HG03066 (cell line): Measurements from ENCODE around the gene PTPRH.

ENCODE experiments used
- ATAC-seq: cut with Tn5 transposase; IDR thresholded peaks from one replicate; pipeline ENCODE4 v1.9.1; 2021; ENCODE audit warnings: low read depth; ENCODE audit not compliant: unreplicated experiment

PTPRH gene

DNA sequence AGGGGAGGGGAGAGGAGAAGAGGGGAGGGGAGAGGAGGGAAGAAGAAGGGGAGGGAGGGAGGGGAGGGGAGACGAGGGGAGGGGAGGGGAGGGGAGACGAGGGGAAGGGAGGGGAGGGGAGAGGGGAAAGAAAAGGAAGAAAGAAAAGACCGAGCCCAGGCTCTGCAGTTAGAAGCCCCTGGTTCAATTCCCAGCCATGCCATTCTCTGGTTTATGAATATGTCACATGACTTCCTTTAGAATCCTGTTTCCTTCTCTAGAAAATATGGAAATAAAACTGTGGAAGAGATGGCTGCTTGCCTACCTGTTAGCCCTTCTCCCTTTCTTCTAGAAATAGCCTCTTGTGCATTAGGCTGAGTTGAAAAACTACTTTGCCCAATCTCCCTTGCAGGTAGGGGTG is 74.6 kb downstream of the PTPRH start:
- no peak for ATAC-seq

DNA sequence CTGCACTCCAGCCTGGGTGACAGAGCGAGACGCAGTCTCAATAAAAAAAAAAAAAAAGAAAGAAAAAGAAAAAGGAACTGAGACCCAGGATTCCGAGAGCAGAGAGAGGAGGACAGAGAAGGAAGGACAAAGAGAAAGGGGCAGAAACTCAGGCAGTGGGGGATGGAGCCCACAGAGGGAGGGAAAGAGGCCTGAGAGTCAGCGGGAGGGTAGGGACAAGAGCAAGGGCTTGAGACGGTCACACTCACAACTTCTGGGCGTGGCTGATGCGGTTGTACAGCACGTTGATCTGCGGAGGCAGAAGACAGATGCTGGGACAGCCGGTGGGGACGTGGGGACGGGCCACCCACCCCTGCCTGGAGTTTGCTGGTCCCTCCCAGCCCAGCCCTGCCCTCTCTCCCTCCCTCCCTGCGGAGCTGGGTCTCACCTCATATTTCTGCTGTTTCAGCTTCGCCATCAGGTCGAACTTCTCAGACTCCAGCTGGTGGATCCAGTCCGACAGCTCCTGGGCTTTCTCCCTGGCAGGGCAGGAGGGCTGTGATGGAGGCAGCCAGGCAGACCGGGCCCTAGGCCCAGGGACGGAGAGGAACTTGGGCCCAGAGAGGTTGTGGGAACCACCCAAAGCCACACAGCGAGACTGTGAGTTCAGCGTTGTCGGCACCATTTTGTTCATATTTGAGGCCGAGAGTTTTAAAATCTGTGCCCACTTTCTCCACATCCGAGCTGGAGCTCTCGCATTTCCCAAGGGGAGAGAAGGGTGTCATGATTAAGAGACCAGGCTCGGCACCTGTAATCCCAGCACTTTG is 75.5 kb downstream of the PTPRH start:
- ATAC-seq, result no peak

DNA sequence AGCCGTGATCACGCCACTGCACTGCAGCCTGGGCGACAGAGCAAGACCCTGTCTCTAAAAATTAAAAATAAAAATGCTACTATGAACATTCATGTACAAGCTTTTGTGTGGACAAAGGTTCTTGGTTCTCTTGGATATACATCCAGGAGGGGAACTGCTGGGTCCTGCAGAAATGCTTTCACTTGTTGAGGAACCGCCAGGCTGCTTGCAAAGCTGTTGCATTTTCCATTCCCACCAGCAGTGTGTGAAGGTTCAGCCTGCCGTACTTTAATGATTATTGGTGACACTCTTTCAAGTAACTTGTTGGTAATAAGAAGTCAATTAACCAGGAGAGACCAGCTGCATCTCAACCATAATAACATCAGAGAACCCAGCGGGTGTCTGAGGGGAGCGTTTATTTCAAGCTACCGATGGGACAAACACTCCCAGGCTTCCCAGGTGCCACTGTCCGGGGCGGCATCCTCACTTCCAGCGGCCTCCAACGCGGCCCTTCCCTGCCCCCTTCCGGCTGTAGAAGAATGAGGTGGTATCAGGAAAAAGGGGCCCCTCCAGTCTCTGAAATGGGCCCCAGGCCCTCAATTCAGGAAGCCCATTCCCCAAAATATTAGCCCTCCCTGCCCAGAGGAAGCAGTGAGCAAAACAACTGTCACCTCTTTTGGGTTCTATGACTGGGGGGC is 76.7 kb downstream of the PTPRH start:
- ATAC-seq, result no peak

DNA sequence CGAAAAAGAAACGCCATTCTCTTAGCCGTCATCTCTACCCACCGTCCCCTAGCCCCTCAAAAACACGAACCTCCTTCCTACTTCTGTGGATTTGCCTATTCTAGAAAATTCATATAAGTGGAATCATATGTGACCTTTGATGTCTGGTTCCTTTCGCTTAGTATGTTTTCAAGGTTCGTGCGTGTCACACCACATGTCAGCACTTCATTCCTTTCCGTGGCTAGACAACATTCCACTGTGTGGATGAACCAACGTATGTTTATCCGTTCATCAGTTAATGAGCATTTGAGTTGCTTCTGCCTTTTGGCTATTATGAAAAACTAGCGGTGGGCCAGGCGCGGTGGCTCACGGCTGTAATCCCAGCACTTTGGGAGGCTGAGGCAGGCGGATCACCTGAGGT is 77.9 kb downstream of the PTPRH start:
- no peak for ATAC-seq
